Body of pancreas (tissue), 4 donors: ENCODE measurements around the gene TOGARAM1.

Experiments
- CTCF ChIP-seq, 7 experiments: fragments of 450-650 bp in 4 of 7; fragments of 200-600 bp in 3 of 7; sonication (generic) in 3 of 7; IDR thresholded peaks; one replicate each; pipeline ENCODE4 v1.5.1; 2016 to 2019; ENCODE audit warnings: antibody characterized with exemption in 7 of 7
- POLR2A ChIP-seq, 3 donors: fragments of 450-650 bp; IDR thresholded peaks; one replicate each; pipeline ENCODE4 v1.6.1; 2016; ENCODE audit warnings: antibody characterized with exemption in 3 of 3, mild to moderate bottlenecking in 2 of 3

GRCh38 chr14:45003924-45004323 lies 41.9 kb downstream of the TOGARAM1 start:
- TF ChIP-seq CTCF (IDR thresholded peaks at IDR 0.05), result no peak
- TF ChIP-seq POLR2A (IDR thresholded peaks at IDR 0.05), result no peak
